Activated CD4-positive, alpha-beta memory T cell treated with anti-CD3 and anti-CD28 coated beads, Interleukin-2, amount 10 ng/mL, durations not matched to agents 7 days and 5 days (primary cell): ENCODE results near the gene PSTPIP2. TPM values are rescaled to one million over a fixed set of nuclear protein-coding genes. Genes with fewer than 3 reads are reported as not detected.
"Not testable (repeated sequence)": the region's sequence is repeated elsewhere in the genome, so short reads cannot be mapped to it uniquely, and the experiment has no call there.

Experiments
- CTCF ChIA-PET: fragments of 350-600 bp; sonication (Branson Sonifier 250); formaldehyde crosslinking; loops from one replicate; lab custom pipeline; 2021; ENCODE audit warnings: antibody characterized with exemption, inconsistent platforms; lab: Charles Lee
- POLR2A ChIA-PET: fragments of 350-600 bp; sonication (Branson Sonifier 250); formaldehyde crosslinking; loops from one replicate; lab custom pipeline; 2021; ENCODE audit warnings: antibody characterized with exemption; lab: Charles Lee
- DNase-seq: peaks from one replicate; pipeline ENCODE4 v3.0.0-alpha.2; 2020
- H3K27ac Mint-ChIP-seq: one replicate; pipeline ENCODE4 v1.8.0; 2021; ENCODE audit warnings: mild to moderate bottlenecking, mixed read lengths
- H3K27me3 Mint-ChIP-seq: one replicate; pipeline ENCODE4 v1.8.0; 2021; ENCODE audit warnings: mixed read lengths
- H3K36me3 Mint-ChIP-seq: one replicate; pipeline ENCODE4 v1.8.0; 2021; ENCODE audit warnings: low read depth, mixed read lengths
- H3K4me1 Mint-ChIP-seq: one replicate; pipeline ENCODE4 v1.8.0; 2021; ENCODE audit warnings: mixed read lengths
- H3K4me3 Mint-ChIP-seq: one replicate; pipeline ENCODE4 v1.8.0; 2021; ENCODE audit warnings: mild to moderate bottlenecking, mixed read lengths
- H3K9me3 Mint-ChIP-seq: one replicate; pipeline ENCODE4 v1.8.0; 2021; ENCODE audit warnings: mixed read lengths
- total RNA-seq, 2 experiments: library from RNA; stranded (reverse); gene quantifications; one replicate each; pipeline ENCODE4 v1.2.3, GENCODE V29; 2021

The PSTPIP2 gene
- total RNA-seq, 2 experiments from 2014 or later = 7.9 to 8.3 TPM

- Mint-ChIP-seq H3K36me3 (peaks cover 32% of the 10 kb centered on the region), H3K4me3 (peak overlapping the region; percentile 23), H3K4me1 (peaks cover 57% of the 10 kb centered on the region)
- CTCF ChIA-PET = interaction anchor here (1.4 kb wide), 1 partner anchor 108 kb away, joined by 4 read pairs; no protein-coding TSS in a partner anchor
- DNase-seq, H3K27ac Mint-ChIP-seq, H3K9me3 Mint-ChIP-seq, H3K27me3 Mint-ChIP-seq, POLR2A ChIA-PET: not testable (repeated sequence)
These were observed 107.1 kb downstream of the PSTPIP2 start for GRCh38 chr18:45964913-45965312.

GRCh38 chr18:45962866-45963265, 109.2 kb downstream of the PSTPIP2 start:
- no peak for DNase-seq
- POLR2A ChIA-PET = interaction anchor here (0.7 to 1.9 kb wide), 4 partner anchors 9 to 106 kb away, joined by 3 to 6 read pairs (median 3); no protein-coding TSS in a partner anchor
- peak overlapping the region; percentile 11 for H3K4me3 Mint-ChIP-seq

GRCh38 chr18:45962461-45962860, 109.6 kb downstream of the PSTPIP2 start:
- Mint-ChIP-seq H3K9me3 (no peaks in the 10 kb centered on the region), H3K36me3 (peaks cover 32% of the 10 kb centered on the region), H3K27ac (peak overlapping the region; percentile 83), H3K4me1 (peaks cover 61% of the 10 kb centered on the region), H3K27me3 (no peaks in the 10 kb centered on the region), H3K4me3 (no peak overlapping the region)
- CTCF ChIA-PET = interaction anchor here (0.7 to 1.4 kb wide), 3 partner anchors 113 to 465 kb away, joined by 3 to 4 read pairs (median 4); a partner anchor contains a TSS
- peak; percentile 56 for DNase-seq
- POLR2A ChIA-PET = interaction anchor here (1.0 to 1.9 kb wide), 3 partner anchors 10 to 276 kb away, joined by 3 to 6 read pairs (median 3); no protein-coding TSS in a partner anchor

More at GRCh38 chr18:45962866-45963265, 109.2 kb downstream of the PSTPIP2 start:
- H3K36me3 Mint-ChIP-seq = peaks cover 32% of the 10 kb centered on the region
- CTCF ChIA-PET = interaction anchor here (1.3 to 1.4 kb wide), 2 partner anchors 112 to 211 kb away, joined by 3 to 4 read pairs; a partner anchor contains a TSS
- peak overlapping the region; percentile 83 for H3K27ac Mint-ChIP-seq
- peaks cover 66% of the 10 kb centered on the region for H3K4me1 Mint-ChIP-seq
- H3K9me3 Mint-ChIP-seq = no peaks in the 10 kb centered on the region
- H3K27me3 Mint-ChIP-seq = no peaks in the 10 kb centered on the region

- Mint-ChIP-seq H3K4me1 (peaks cover 45% of the 10 kb centered on the region), H3K36me3 (peaks cover 36% of the 10 kb centered on the region)
- POLR2A ChIA-PET, H3K4me3 Mint-ChIP-seq, H3K9me3 Mint-ChIP-seq, H3K27me3 Mint-ChIP-seq, CTCF ChIA-PET, H3K27ac Mint-ChIP-seq, DNase-seq: not testable (repeated sequence)
These were observed 112.6 kb downstream of the PSTPIP2 start for GRCh38 chr18:45959484-45959883.

GRCh38 chr18:45958730-45959129, 113.3 kb downstream of the PSTPIP2 start:
- no peak for DNase-seq
- Mint-ChIP-seq H3K4me3 (no peak overlapping the region), H3K36me3 (peaks cover 43% of the 10 kb centered on the region), H3K27me3 (no peaks in the 10 kb centered on the region), H3K27ac (no peak overlapping the region), H3K9me3 (no peaks in the 10 kb centered on the region), H3K4me1 (peaks cover 41% of the 10 kb centered on the region)
- ChIA-PET CTCF (interaction anchor here (0.6 to 1.4 kb wide), 3 partner anchors 67 to 293 kb away, joined by 3 to 4 read pairs (median 3); no protein-coding TSS in a partner anchor), POLR2A (no interaction called here)

- CTCF ChIA-PET = interaction anchor here (0.6 to 1.4 kb wide), 3 partner anchors 66 to 292 kb away, joined by 3 to 4 read pairs (median 3); no protein-coding TSS in a partner anchor
- peaks cover 43% of the 10 kb centered on the region for H3K36me3 Mint-ChIP-seq
- POLR2A ChIA-PET = no interaction called here
- no peak overlapping the region for H3K4me3 Mint-ChIP-seq
- H3K27ac Mint-ChIP-seq = no peak overlapping the region
- peaks cover 34% of the 10 kb centered on the region for H3K4me1 Mint-ChIP-seq
- no peak for DNase-seq
- no peaks in the 10 kb centered on the region for H3K27me3 Mint-ChIP-seq
- no peaks in the 10 kb centered on the region for H3K9me3 Mint-ChIP-seq
These were observed 114.0 kb downstream of the PSTPIP2 start for GRCh38 chr18:45958027-45958426.

GRCh38 chr18:45957100-45957499, 115.0 kb downstream of the PSTPIP2 start:
- ChIA-PET POLR2A (no interaction called here), CTCF (no interaction called here)
- Mint-ChIP-seq H3K27me3 (no peaks in the 10 kb centered on the region), H3K4me3 (no peak overlapping the region), H3K36me3 (peaks cover 47% of the 10 kb centered on the region), H3K4me1 (peaks cover 25% of the 10 kb centered on the region), H3K9me3 (no peaks in the 10 kb centered on the region), H3K27ac (no peak overlapping the region)
- DNase-seq = no peak

GRCh38 chr18:45954070-45954934, 117.8 kb downstream of the PSTPIP2 start:
- H3K4me3 Mint-ChIP-seq = no peak overlapping the region
- H3K27me3 Mint-ChIP-seq = no peaks in the 10 kb centered on the region
- no peak overlapping the region for H3K27ac Mint-ChIP-seq
- H3K4me1 Mint-ChIP-seq = peaks cover 11% of the 10 kb centered on the region
- no peaks in the 10 kb centered on the region for H3K9me3 Mint-ChIP-seq
- H3K36me3 Mint-ChIP-seq = peaks cover 61% of the 10 kb centered on the region
- DNase-seq = no peak
- ChIA-PET CTCF (interaction anchor here (1.0 kb wide), 1 partner anchor 119 kb away, joined by 3 read pairs; no protein-coding TSS in a partner anchor), POLR2A (interaction anchor here (1.2 kb wide), 1 partner anchor 9 kb away, joined by 3 read pairs; no protein-coding TSS in a partner anchor)

- DNase-seq = no peak
- H3K4me3 Mint-ChIP-seq = no peak overlapping the region
- no peak overlapping the region for H3K27ac Mint-ChIP-seq
- H3K27me3 Mint-ChIP-seq = no peaks in the 10 kb centered on the region
- peaks cover 87% of the 10 kb centered on the region for H3K36me3 Mint-ChIP-seq
- H3K9me3 Mint-ChIP-seq = no peaks in the 10 kb centered on the region
- CTCF ChIA-PET = no interaction called here
- POLR2A ChIA-PET = no interaction called here
- no peaks in the 10 kb centered on the region for H3K4me1 Mint-ChIP-seq
These were observed 120.9 kb downstream of the PSTPIP2 start for GRCh38 chr18:45951016-45951714.

- peaks cover 6% of the 10 kb centered on the region for H3K4me1 Mint-ChIP-seq
- POLR2A ChIA-PET = no interaction called here
- H3K27ac Mint-ChIP-seq = no peak overlapping the region
- H3K4me3 Mint-ChIP-seq = no peak overlapping the region
- no peak for DNase-seq
- H3K27me3 Mint-ChIP-seq = no peaks in the 10 kb centered on the region
- H3K36me3 Mint-ChIP-seq = peaks cover 84% of the 10 kb centered on the region
- H3K9me3 Mint-ChIP-seq = no peaks in the 10 kb centered on the region
- CTCF ChIA-PET = interaction anchor here (1.0 kb wide), 1 partner anchor 128 kb away, joined by 3 read pairs; no protein-coding TSS in a partner anchor
These were observed 126.4 kb downstream of the PSTPIP2 start for GRCh38 chr18:45945669-45946068.

GRCh38 chr18:45940724-45941123, 131.3 kb downstream of the PSTPIP2 start:
- Mint-ChIP-seq H3K27ac (no peak overlapping the region), H3K36me3 (peaks cover 72% of the 10 kb centered on the region), H3K4me3 (no peak overlapping the region), H3K27me3 (no peaks in the 10 kb centered on the region), H3K4me1 (peaks cover 17% of the 10 kb centered on the region), H3K9me3 (no peaks in the 10 kb centered on the region)
- ChIA-PET CTCF (no interaction called here), POLR2A (no interaction called here)
- no peak for DNase-seq

GRCh38 chr18:45939236-45939635, 132.8 kb downstream of the PSTPIP2 start:
- Mint-ChIP-seq H3K36me3 (peaks cover 58% of the 10 kb centered on the region), H3K4me3 (no peak overlapping the region)
- POLR2A ChIA-PET = no interaction called here

More at GRCh38 chr18:45939236-45939635, 132.8 kb downstream of the PSTPIP2 start:
- DNase-seq = no peak
- Mint-ChIP-seq H3K27me3 (no peaks in the 10 kb centered on the region), H3K9me3 (no peaks in the 10 kb centered on the region), H3K4me1 (peaks cover 17% of the 10 kb centered on the region), H3K27ac (no peak overlapping the region)
- CTCF ChIA-PET = interaction anchor here (0.6 kb wide), 1 partner anchor 48 kb away, joined by 3 read pairs; no protein-coding TSS in a partner anchor
